ENCODE data around the gene PALM2AKAP2. TPM values are rescaled to one million over a fixed set of nuclear protein-coding genes. Genes with fewer than 3 reads are reported as not detected.

PALM2AKAP2 gene
- total and polyA plus RNA-seq, 10 of the 15 experiments (the other 5 are each of a cell fraction or from before 2014, with no cell fraction given), result 0.01 TPM; not detected in 9

- Histone ChIP-seq H3K4me3 (no peak overlapping the region), H3K27ac (ENCODE audit: control insufficient read depth, insufficient read depth) (no peak overlapping the region), H2AFZ (ENCODE audit: control insufficient read depth, low read depth, low read length) (no peak overlapping the region), H4K20me1 (ENCODE audit: control insufficient read depth, insufficient read depth) (no peaks in the 10 kb centered on the region; the same call in 1 of the 2 replicates), H3K4me1 (ENCODE audit: control insufficient read depth, insufficient read depth, low read length) (no peaks in the 10 kb centered on the region), H3K79me2 (ENCODE audit: control insufficient read depth, insufficient read depth, low read length) (no peaks in the 10 kb centered on the region), H3K9ac (ENCODE audit: control insufficient read depth, insufficient read depth, low read length) (no peak overlapping the region), H3K27me3 (replicated peaks in 1 of 2; ENCODE audit: control insufficient read depth in 2 of 2, insufficient read depth in 2 of 2, low read length in 1 of 2) (peaks cover 0 to 6% of the 10 kb centered on the region in 2 experiments; a peak in 1 of 4 replicates), H3K9me3 (replicated peaks; ENCODE audit: control insufficient read depth, insufficient read depth, low read length) (no peaks in the 10 kb centered on the region), H3K4me2 (ENCODE audit: control insufficient read depth, insufficient read depth) (no peak overlapping the region), H3K36me3 (ENCODE audit: control insufficient read depth in 2 of 2, insufficient read depth in 2 of 2, low read length in 1 of 2) (no peaks in the 10 kb centered on the region)
- no peak for ATAC-seq
- SMC1A ChIA-PET (ENCODE audit: uncharacterized antibody, unreplicated experiment), result no interaction called here
- in situ Hi-C loops (cut with MboI), result loop anchor here (25.0 kb wide), 1 partner anchor 226 kb away; no protein-coding TSS in a partner anchor
- CTCF ChIA-PET, result interaction anchor here (1.2 kb wide), 1 partner anchor 236 kb away, joined by 4 read pairs; no protein-coding TSS in a partner anchor
- 0% methylated on average over 1 of the region's 1 CpG for WGBS (ENCODE audit: insufficient coverage, insufficient replicate concordance, low lambda C conversion rate, missing lambda C conversion rate)
- intact Hi-C loops (cut with micrococcal nuclease; ENCODE audit: unreplicated experiment), result no loop called here
- FAIRE-seq, result no peak
- POLR2A ChIA-PET, result no interaction called here
- no TSS peak for BruUV-seq (replicated peaks)
- no peak for DNase-seq (ENCODE audit: low read depth, low spot score)
- TF ChIP-seq ZNF622 (IDR thresholded peaks at IDR 0.05) (no peak), POLR2AphosphoS2 (IDR thresholded peaks at IDR 0.05; ENCODE audit: low read depth, low read length) (no peak), PKNOX1 (IDR thresholded peaks at IDR 0.05) (no peak), STAT3 (IDR thresholded peaks at IDR 0.05; ENCODE audit: low read depth, low read length) (no peak), ZNF217 (IDR thresholded peaks at IDR 0.05) (no peak), KAT2A (conservative IDR thresholded peaks at IDR 0.05; ENCODE audit: control insufficient read depth, low read depth, low read length) (no peak), GABPA (IDR thresholded peaks at IDR 0.05; ENCODE audit: low read depth) (no peak), ZNF274 (IDR thresholded peaks at IDR 0.05; ENCODE audit: insufficient read depth, insufficient read length) (no peak), HDAC6 (IDR thresholded peaks at IDR 0.05; ENCODE audit: unreplicated experiment) (no peak), FOS (IDR thresholded peaks at IDR 0.05; ENCODE audit: borderline replicate concordance, extremely low read depth, insufficient read length) (no peak), MTA2 (IDR thresholded peaks at IDR 0.05; ENCODE audit: low read depth) (no peak), JUND (IDR thresholded peaks at IDR 0.05; ENCODE audit: low read depth, low read length) (no peak), MEF2B (IDR thresholded peaks at IDR 0.05; ENCODE audit: partially characterized antibody, poor library complexity, severe bottlenecking) (no peak), IRF5 (IDR thresholded peaks at IDR 0.05; ENCODE audit: borderline replicate concordance) (no peak)
- TF ChIP-seq, protein P1, sequence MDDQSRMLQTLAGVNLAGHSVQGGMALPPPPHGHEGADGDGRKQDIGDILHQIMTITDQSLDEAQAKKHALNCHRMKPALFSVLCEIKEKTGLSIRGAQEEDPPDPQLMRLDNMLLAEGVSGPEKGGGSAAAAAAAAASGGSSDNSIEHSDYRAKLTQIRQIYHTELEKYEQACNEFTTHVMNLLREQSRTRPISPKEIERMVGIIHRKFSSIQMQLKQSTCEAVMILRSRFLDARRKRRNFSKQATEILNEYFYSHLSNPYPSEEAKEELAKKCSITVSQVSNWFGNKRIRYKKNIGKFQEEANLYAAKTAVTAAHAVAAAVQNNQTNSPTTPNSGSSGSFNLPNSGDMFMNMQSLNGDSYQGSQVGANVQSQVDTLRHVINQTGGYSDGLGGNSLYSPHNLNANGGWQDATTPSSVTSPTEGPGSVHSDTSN (IDR thresholded peaks at IDR 0.05; ENCODE audit: insufficient replicate concordance, low read depth, low read length), result no peak
- RAD21 ChIA-PET (ENCODE audit: unreplicated experiment), result no interaction called here
Observed at GRCh38 chr9:109812818-109813281, 32.9 kb downstream of the PALM2AKAP2 start.
